Activated CD8-positive, alpha-beta T cell treated with anti-CD3 and anti-CD28 coated beads for 36 hours (primary cell): ENCODE data around the gene NCBP3. TPM values are rescaled to one million over a fixed set of nuclear protein-coding genes. Genes with fewer than 3 reads are reported as not detected.

Source experiments
- ATAC-seq: fragments of 200-7000 bp; cut with Tn5 transposase; one replicate; pipeline ENCODE4 v1.10.0; 2021; ENCODE audit warnings: mild to moderate bottlenecking, moderate library complexity
- CTCF ChIA-PET: fragments of 350-600 bp; sonication (Branson Sonifier 250); formaldehyde crosslinking; loops from one replicate; lab custom pipeline; 2021; ENCODE audit warnings: antibody characterized with exemption; lab: Charles Lee
- POLR2A ChIA-PET: fragments of 350-600 bp; sonication (Branson Sonifier 250); formaldehyde crosslinking; loops from one replicate; lab custom pipeline; 2021; ENCODE audit warnings: antibody characterized with exemption; lab: Charles Lee
- DNase-seq: peaks from one replicate; pipeline ENCODE4 v3.0.0-alpha.2; 2020
- H3K27ac Mint-ChIP-seq: one replicate; pipeline ENCODE4 v1.8.0; 2021; ENCODE audit warnings: mild to moderate bottlenecking, mixed read lengths
- H3K27me3 Mint-ChIP-seq: one replicate; pipeline ENCODE4 v1.8.0; 2021; ENCODE audit warnings: mixed read lengths
- H3K36me3 Mint-ChIP-seq: one replicate; pipeline ENCODE4 v1.8.0; 2021; ENCODE audit warnings: low read depth, mixed read lengths
- H3K4me1 Mint-ChIP-seq: one replicate; pipeline ENCODE4 v1.8.0; 2021; ENCODE audit warnings: low read depth, mixed read lengths
- H3K4me3 Mint-ChIP-seq: one replicate; pipeline ENCODE4 v1.8.0; 2021; ENCODE audit warnings: mild to moderate bottlenecking, moderate library complexity, mixed read lengths
- H3K9me3 Mint-ChIP-seq: one replicate; pipeline ENCODE4 v1.8.0; 2021; ENCODE audit warnings: mixed read lengths
- intact Hi-C: fragments of 100-400 bp; cut with micrococcal nuclease; formaldehyde crosslinking; loops from one replicate; pipeline ENCODE4 v1.10.0; 2022
- total RNA-seq, 2 experiments: library from RNA; stranded (reverse); gene quantifications; one replicate each; pipeline ENCODE4 v1.2.3, GENCODE V29; 2021
- TF ChIP-seq, protein P1 (sequence below): fragments of 200-600 bp; IDR thresholded peaks from one replicate; pipeline ENCODE4 v1.8.0; 2022; ENCODE audit warnings: antibody characterized with exemption, mild to moderate bottlenecking

NCBP3 gene, protein sequence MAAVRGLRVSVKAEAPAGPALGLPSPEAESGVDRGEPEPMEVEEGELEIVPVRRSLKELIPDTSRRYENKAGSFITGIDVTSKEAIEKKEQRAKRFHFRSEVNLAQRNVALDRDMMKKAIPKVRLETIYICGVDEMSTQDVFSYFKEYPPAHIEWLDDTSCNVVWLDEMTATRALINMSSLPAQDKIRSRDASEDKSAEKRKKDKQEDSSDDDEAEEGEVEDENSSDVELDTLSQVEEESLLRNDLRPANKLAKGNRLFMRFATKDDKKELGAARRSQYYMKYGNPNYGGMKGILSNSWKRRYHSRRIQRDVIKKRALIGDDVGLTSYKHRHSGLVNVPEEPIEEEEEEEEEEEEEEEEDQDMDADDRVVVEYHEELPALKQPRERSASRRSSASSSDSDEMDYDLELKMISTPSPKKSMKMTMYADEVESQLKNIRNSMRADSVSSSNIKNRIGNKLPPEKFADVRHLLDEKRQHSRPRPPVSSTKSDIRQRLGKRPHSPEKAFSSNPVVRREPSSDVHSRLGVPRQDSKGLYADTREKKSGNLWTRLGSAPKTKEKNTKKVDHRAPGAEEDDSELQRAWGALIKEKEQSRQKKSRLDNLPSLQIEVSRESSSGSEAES
- total RNA-seq = 10 to 100 TPM; 34.7 to 41.1 TPM

DNA sequence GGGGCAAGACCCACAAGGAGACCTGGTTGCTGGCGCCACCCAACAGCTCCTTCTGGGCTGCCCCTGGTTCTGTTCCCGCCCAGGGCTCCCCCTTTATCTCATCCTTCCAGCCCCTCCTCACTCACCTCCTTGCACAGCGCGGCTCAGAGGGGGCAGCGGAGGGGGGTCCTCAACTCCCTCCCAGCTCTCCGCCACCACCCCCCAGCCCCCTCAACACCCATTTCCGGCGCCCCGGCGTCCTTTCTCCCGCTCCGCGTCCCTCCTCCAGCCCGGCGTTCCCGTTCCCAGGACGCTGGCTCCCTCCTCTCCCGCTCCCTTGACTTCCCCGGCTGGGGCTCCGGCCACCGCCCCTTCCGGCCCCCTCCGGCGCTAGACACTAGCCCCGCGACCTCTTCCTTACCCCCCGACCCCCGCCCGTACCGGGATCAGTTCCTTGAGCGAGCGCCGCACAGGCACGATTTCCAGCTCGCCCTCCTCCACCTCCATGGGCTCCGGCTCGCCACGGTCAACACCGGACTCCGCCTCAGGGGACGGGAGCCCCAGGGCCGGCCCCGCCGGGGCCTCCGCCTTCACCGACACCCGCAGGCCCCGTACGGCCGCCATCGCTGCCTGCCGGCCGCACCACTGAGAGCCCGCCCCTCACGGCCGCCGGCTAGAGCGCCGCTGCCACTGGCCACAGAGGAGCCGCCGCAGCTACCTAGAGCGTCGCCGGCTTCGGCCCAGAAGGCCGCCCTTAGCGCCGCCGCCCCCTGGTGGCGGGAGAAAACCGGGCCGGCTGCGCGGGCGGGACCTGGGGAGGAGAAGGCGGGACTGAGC, at the start of gene NCBP3:
NCBP3 (minus strand) TSS at position 626 of the 816 bp plus-strand sequence; CDS start at position 603, 23 bp downstream.
- Mint-ChIP-seq H3K4me1 (peaks cover 25% of the 10 kb centered on the region), H3K9me3 (no peaks in the 10 kb centered on the region), H3K27ac (peak within 1 kb of the TSS; percentile 93), H3K4me3 (peak within 1 kb of the TSS; percentile 96), H3K36me3 (peaks cover 14% of the 10 kb centered on the region), H3K27me3 (peaks cover 2% of the 10 kb centered on the region)
- intact Hi-C loops = loop anchor here (5.0 kb wide), 1 partner anchor 109 kb away; no protein-coding TSS in a partner anchor
- POLR2A ChIA-PET = interaction anchor here (0.6 to 2.1 kb wide), 18 partner anchors 11 to 198 kb away, joined by 3 to 9 read pairs (median 4); partner anchors contain the start of genes ATP2A3, HASPIN and P2RX5
- peak; percentile 94 for ATAC-seq
- CTCF ChIA-PET = interaction anchor here (0.6 to 6.0 kb wide), 42 partner anchors 8 to 256 kb away, joined by 3 to 101 read pairs (median 4); partner anchors contain the start of genes CAMKK1, CTNS, HASPIN and P2RX1
- peak; percentile 90 for DNase-seq
- TF ChIP-seq, protein P1, sequence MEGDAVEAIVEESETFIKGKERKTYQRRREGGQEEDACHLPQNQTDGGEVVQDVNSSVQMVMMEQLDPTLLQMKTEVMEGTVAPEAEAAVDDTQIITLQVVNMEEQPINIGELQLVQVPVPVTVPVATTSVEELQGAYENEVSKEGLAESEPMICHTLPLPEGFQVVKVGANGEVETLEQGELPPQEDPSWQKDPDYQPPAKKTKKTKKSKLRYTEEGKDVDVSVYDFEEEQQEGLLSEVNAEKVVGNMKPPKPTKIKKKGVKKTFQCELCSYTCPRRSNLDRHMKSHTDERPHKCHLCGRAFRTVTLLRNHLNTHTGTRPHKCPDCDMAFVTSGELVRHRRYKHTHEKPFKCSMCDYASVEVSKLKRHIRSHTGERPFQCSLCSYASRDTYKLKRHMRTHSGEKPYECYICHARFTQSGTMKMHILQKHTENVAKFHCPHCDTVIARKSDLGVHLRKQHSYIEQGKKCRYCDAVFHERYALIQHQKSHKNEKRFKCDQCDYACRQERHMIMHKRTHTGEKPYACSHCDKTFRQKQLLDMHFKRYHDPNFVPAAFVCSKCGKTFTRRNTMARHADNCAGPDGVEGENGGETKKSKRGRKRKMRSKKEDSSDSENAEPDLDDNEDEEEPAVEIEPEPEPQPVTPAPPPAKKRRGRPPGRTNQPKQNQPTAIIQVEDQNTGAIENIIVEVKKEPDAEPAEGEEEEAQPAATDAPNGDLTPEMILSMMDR = peak; percentile 87

DNA sequence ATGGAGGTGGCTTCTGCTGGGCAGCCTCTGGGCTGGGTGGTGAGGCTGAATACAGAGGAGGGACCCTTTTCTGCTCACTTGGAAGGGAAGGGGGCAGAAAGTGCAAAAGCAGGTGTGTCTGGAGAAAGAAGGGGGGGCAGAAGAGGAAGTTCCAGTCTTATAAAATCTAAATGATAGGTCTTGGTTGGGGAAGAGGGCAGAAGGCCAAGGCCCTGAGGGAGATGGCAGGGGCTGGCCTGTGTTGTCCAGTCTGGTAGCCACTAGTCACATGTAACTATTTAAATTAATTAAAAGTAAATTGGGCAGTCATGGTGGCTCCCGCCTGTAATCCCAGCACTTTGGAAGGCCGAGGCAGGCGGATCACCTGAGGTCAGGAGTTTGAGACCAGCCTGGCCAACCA, 49.3 kb upstream of the NCBP3 start:
- TF ChIP-seq, protein P1 = no peak
- CTCF ChIA-PET = interaction anchor here (2.1 to 2.9 kb wide), 2 partner anchors 19 to 32 kb away, joined by 8 to 21 read pairs; no protein-coding TSS in a partner anchor
- no peaks in the 10 kb centered on the region for H3K36me3 Mint-ChIP-seq
- no peaks in the 10 kb centered on the region for H3K27me3 Mint-ChIP-seq
- intact Hi-C loops = no loop called here
- ATAC-seq = no peak
- peak overlapping the region; percentile 57 for H3K27ac Mint-ChIP-seq
- no peak overlapping the region for H3K4me3 Mint-ChIP-seq
- H3K9me3 Mint-ChIP-seq = no peaks in the 10 kb centered on the region
- no peak for DNase-seq
- POLR2A ChIA-PET = no interaction called here
- peaks cover 27% of the 10 kb centered on the region for H3K4me1 Mint-ChIP-seq

DNA sequence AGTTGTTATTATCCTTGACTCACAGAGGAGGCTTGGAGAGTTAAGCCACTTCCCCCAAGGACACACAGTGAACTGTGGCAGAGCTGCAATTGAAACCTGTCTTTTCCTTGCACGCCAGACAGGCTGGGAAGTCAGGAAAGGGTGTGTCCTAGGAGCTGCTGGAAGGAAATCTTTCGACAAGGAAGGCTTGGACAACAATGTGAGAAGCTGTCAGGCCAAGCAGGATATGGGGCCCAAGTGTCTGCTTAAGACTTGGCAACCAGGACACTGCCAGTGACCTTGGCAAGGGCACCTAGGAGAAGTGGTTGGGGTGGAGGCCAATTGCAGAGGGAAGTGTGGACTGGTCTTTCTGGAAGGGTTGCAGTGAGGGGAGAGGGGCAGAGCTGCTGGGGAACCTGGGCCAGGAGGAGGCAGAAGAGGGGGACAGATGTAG, 48.9 kb upstream of the NCBP3 start:
- no peak for DNase-seq
- ChIA-PET POLR2A (interaction anchor here (1.2 kb wide), 1 partner anchor 9 kb away, joined by 3 read pairs; no protein-coding TSS in a partner anchor), CTCF (interaction anchor here (0.9 to 2.9 kb wide), 7 partner anchors 17 to 180 kb away, joined by 3 to 21 read pairs (median 6); partner anchors contain the start of gene NCBP3)
- Mint-ChIP-seq H3K9me3 (no peaks in the 10 kb centered on the region), H3K27ac (peak overlapping the region; percentile 57), H3K4me3 (no peak overlapping the region), H3K4me1 (peaks cover 31% of the 10 kb centered on the region), H3K36me3 (no peaks in the 10 kb centered on the region), H3K27me3 (no peaks in the 10 kb centered on the region)
- no peak for ATAC-seq
- intact Hi-C loops = no loop called here
- TF ChIP-seq, protein P1 = no peak

DNA sequence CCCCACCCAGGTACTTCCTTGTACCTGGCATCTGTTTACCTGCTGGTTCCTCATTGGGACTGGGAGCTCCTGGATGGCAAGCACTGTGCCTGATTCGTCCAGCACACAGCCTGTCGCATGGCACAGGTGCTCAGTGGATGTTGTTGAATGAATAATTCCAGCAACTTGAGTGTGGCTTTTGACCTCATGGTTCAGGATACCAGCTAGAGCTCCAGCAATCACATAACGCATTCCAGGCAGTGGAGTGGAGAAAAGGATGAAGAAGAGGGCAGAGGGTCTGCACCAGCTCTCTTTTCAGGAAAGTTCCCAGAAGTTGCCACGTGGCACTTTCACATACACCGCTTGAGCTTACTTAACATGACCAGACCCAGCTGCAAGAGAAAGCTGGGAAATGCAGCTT, 48.1 kb upstream of the NCBP3 start:
- peak overlapping the region; percentile 71 for H3K4me3 Mint-ChIP-seq
- peak overlapping the region; percentile 84 for H3K27ac Mint-ChIP-seq
- H3K4me1 Mint-ChIP-seq = peaks cover 31% of the 10 kb centered on the region
- intact Hi-C loops = no loop called here
- no peaks in the 10 kb centered on the region for H3K27me3 Mint-ChIP-seq
- no peaks in the 10 kb centered on the region for H3K36me3 Mint-ChIP-seq
- ATAC-seq (no peak), DNase-seq (no peak)
- TF ChIP-seq, protein P1 = no peak
- H3K9me3 Mint-ChIP-seq = no peaks in the 10 kb centered on the region
- POLR2A ChIA-PET = interaction anchor here (0.6 to 1.8 kb wide), 7 partner anchors 9 to 1263 kb away, joined by 3 to 9 read pairs (median 3); no protein-coding TSS in a partner anchor
- CTCF ChIA-PET = interaction anchor here (0.9 to 2.9 kb wide), 8 partner anchors 18 to 181 kb away, joined by 3 to 21 read pairs (median 6); partner anchors contain the start of gene NCBP3
